RWPE1 (cell line): ENCODE measurements around the gene TMEM184C.

ENCODE experiments used
- CTCF ChIA-PET: fragments of 350-600 bp; sonication (Branson Sonifier 250); formaldehyde crosslinking; extraction: SDS; loops from one replicate; lab custom pipeline; 2021; lab: Yijun Ruan, JAX
- POLR2A ChIA-PET: fragments of 400-600 bp; formaldehyde crosslinking; extraction: SDS; loops from one replicate; lab custom pipeline; 2020; ENCODE audit warnings: antibody characterized with exemption; ENCODE audit not compliant: low non-redundant PET; lab: Yijun Ruan, JAX
- DNase-seq: peaks from one replicate; pipeline ENCODE4 v3.0.0; 2012; ENCODE audit warnings: low spot score
- H3K27ac ChIP-seq: fragments of 450-650 bp; 2 replicates; pipeline ENCODE4 v1.5.1; 2017
- TF ChIP-seq, protein P1 (sequence below): fragments of 450-650 bp; conservative IDR thresholded peaks from 2 replicates; pipeline ENCODE4 v1.5.1; 2017; ENCODE audit warnings: low read depth, mild to moderate bottlenecking

Gene TMEM184C

DNA sequence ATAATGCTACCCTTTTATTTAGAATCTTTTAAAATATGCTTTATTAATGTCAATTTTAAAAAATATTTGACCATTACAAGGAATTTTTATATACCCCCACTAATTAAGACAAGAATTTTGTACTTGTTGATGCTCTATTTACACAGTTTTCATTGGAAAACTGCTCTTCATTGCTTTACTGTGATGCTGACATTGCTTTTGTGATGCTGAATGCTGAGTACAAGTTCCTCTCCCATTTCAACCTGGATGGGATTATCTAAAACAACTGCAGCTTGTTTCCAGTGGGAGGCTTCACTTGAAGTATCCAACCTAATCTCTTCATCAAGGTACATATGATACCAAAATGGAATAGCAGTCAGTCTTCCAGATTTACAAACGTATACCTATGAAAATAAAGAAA is 21.2 kb downstream of the TMEM184C start:
- TF ChIP-seq, protein P1, sequence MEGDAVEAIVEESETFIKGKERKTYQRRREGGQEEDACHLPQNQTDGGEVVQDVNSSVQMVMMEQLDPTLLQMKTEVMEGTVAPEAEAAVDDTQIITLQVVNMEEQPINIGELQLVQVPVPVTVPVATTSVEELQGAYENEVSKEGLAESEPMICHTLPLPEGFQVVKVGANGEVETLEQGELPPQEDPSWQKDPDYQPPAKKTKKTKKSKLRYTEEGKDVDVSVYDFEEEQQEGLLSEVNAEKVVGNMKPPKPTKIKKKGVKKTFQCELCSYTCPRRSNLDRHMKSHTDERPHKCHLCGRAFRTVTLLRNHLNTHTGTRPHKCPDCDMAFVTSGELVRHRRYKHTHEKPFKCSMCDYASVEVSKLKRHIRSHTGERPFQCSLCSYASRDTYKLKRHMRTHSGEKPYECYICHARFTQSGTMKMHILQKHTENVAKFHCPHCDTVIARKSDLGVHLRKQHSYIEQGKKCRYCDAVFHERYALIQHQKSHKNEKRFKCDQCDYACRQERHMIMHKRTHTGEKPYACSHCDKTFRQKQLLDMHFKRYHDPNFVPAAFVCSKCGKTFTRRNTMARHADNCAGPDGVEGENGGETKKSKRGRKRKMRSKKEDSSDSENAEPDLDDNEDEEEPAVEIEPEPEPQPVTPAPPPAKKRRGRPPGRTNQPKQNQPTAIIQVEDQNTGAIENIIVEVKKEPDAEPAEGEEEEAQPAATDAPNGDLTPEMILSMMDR: no peak
- ChIA-PET CTCF (no interaction called here), POLR2A (no interaction called here)
- H3K27ac ChIP-seq: no peak overlapping the region
- DNase-seq: no peak

DNA sequence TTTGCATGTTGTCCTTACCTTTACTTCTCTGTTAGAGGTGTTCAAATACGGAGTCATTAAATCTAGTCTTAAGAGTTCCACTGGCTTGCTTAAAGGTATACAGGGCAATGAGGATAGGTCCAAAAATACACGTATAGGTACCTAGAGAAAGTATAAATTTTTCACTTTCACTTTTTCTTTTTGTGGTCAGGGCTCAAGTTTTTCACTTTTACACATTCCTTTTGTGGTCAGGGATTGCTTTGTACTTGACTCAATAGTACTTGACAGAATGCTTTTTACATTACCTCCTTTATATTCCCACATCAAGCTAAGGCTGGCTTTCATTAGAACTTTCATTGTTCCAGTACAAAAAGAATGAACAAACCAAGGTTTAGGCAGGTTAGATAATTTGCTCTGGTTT is 21.7 kb downstream of the TMEM184C start:
- ChIA-PET CTCF (interaction anchor here (0.7 kb wide), 1 partner anchor 17 kb away, joined by 5 read pairs; no protein-coding TSS in a partner anchor), POLR2A (no interaction called here)
- DNase-seq: no peak
- TF ChIP-seq, protein P1: no peak
- H3K27ac ChIP-seq: no peak overlapping the region

DNA sequence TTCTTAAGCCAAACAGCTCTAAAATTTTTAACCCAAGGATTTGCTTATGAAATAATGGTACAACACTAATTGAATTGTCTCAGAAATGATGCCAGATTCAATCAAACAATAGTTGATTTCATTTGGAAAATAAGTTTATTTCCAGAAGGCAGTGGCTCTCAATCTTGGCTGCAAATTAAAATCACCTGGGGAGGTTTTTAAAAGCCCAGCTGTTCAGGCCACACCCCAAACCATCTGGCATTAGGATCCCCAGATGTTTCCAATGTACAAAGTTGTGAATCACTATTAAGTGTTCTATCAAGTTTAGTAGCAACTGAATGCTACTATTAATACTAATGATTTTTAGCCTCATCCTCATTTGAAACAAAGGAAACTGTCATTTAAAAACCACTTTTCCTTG is 22.2 kb downstream of the TMEM184C start:
- TF ChIP-seq, protein P1: no peak
- ChIA-PET CTCF (interaction anchor here (0.6 to 0.7 kb wide), 2 partner anchors 17 to 165 kb away, joined by 3 to 5 read pairs; no protein-coding TSS in a partner anchor), POLR2A (no interaction called here)
- DNase-seq: no peak
- no peak overlapping the region for H3K27ac ChIP-seq

DNA sequence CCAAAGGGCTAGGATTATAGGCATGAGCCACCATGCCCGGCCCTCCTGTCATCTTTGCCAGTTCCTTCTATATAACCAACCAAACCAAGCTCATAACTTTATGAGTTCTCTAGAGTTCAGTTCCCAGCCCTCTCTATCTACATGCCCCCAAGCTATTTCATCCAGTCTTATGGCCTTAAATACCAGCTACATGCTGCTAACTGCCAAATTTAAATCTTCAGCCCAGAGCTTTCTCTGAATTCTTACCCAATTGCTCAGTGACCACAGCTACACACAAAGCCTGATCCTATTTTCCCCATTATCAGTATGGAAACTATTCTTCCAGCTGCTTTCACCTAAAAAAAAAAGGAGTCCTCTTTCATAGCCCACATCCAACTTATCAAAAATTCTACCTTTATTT is 23.1 kb downstream of the TMEM184C start:
- no peak overlapping the region for H3K27ac ChIP-seq
- TF ChIP-seq, protein P1: no peak
- ChIA-PET POLR2A (no interaction called here), CTCF (no interaction called here)
- DNase-seq: no peak

DNA sequence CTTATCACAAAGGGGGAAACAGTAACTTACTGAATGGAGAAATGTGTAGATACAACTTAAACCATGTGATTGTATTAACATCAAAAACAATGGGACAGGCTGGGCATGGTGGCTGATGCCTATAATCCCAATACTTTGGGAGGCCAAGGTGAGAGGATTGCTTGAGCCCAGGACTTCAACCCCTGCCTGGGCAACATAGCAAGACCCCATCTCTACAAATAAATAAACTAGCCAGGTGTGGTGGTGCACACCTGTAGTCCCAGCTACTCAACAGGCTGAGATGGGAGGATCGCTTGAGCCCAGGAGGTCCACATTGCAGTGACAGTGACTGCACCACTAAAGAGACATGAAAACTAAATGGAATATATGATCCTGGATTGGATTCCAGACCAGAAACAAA is 26.4 kb downstream of the TMEM184C start:
- no peak for DNase-seq
- no peak overlapping the region for H3K27ac ChIP-seq
- ChIA-PET CTCF (interaction anchor here (0.7 kb wide), 1 partner anchor 243 kb away, joined by 3 read pairs; no protein-coding TSS in a partner anchor), POLR2A (no interaction called here)
- TF ChIP-seq, protein P1: no peak

DNA sequence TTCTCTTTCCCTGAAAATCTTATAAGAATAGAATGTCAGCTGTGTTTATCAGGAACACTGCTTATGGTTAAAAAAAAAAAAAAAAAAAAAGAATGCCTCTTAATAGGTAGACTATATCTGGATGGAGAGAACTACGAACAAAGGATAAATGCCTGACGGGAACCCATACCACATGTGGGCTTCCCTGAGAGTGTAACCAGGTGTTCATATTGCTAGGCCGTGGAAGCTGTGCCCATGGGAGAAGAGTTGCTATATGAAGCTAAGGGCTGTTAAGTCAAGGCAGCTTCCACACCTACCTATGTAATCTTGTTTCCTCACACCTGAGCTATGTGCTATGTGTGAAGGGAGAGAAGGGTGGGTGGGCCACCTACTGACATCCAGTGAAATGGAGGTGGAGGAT is 27.3 kb downstream of the TMEM184C start:
- TF ChIP-seq, protein P1: no peak
- ChIA-PET CTCF (interaction anchor here (0.6 to 1.2 kb wide), 4 partner anchors 10 to 221 kb away, joined by 3 to 6 read pairs (median 4); no protein-coding TSS in a partner anchor), POLR2A (no interaction called here)
- DNase-seq: no peak
- H3K27ac ChIP-seq: no peak overlapping the region
